AG08396 (cell line): Measurements from ENCODE around the gene CCNE1.
"Not testable (repeated sequence)": the region's sequence is repeated elsewhere in the genome, so short reads cannot be mapped to it uniquely, and the experiment has no call there.

Experiments
- DNase-seq: peaks from one replicate; pipeline ENCODE4 v3.0.0; 2012; ENCODE audit warnings: low spot score, mixed read lengths

CCNE1 gene

GRCh38 chr19:29787281-29787680 lies 24.5 kb upstream of the CCNE1 start:
- no peak for DNase-seq

GRCh38 chr19:29789007-29789406 lies 22.8 kb upstream of the CCNE1 start:
- DNase-seq, result no peak

GRCh38 chr19:29793116-29793727 lies 18.6 kb upstream of the CCNE1 start:
- no peak for DNase-seq

GRCh38 chr19:29794490-29794889 lies 17.3 kb upstream of the CCNE1 start:
- not testable (repeated sequence) for DNase-seq

GRCh38 chr19:29795461-29796172 lies 16.2 kb upstream of the CCNE1 start:
- DNase-seq, result no peak

- no peak for DNase-seq
These were observed 15.6 kb upstream of the CCNE1 start for GRCh38 chr19:29796173-29796573.

GRCh38 chr19:29798774-29799497 lies 12.9 kb upstream of the CCNE1 start:
- DNase-seq, result peak; percentile 52

GRCh38 chr19:29800100-29800825 lies 11.5 kb upstream of the CCNE1 start:
- no peak for DNase-seq

- not testable (repeated sequence) for DNase-seq
These were observed 7.8 kb upstream of the CCNE1 start for GRCh38 chr19:29803951-29804350.

- no peak for DNase-seq
These were observed 7.3 kb upstream of the CCNE1 start for GRCh38 chr19:29804493-29804892.

- peak; percentile 29 for DNase-seq
These were observed 6.5 kb upstream of the CCNE1 start for GRCh38 chr19:29805031-29805965.

- peak; percentile 54 for DNase-seq
These were observed 5.5 kb upstream of the CCNE1 start for GRCh38 chr19:29806098-29806866.

- DNase-seq, result no peak
These were observed 4.6 kb upstream of the CCNE1 start for GRCh38 chr19:29807178-29807577.

GRCh38 chr19:29807870-29808405 lies 3.9 kb upstream of the CCNE1 start:
- no peak for DNase-seq

GRCh38 chr19:29809795-29810503 lies 1.8 kb upstream of the CCNE1 start:
- no peak for DNase-seq

- DNase-seq, result no peak
These were observed 1.3 kb upstream of the CCNE1 start for GRCh38 chr19:29810504-29810871.

- DNase-seq, result peak; percentile 45
These were observed 489 bp downstream of the CCNE1 start for GRCh38 chr19:29812080-29812880.

GRCh38 chr19:29812881-29813275 lies 1.1 kb downstream of the CCNE1 start:
- DNase-seq, result no peak

GRCh38 chr19:29813642-29814041 lies 1.9 kb downstream of the CCNE1 start:
- no peak for DNase-seq
